ENCODE measurements around the gene NDUFB5. TPM values are rescaled to one million over a fixed set of nuclear protein-coding genes. Genes with fewer than 3 reads are reported as not detected.

The NDUFB5 gene
- polyA plus RNA-seq, 1 donor from 2014 or later, result 272 TPM

- Histone ChIP-seq H3K9ac (ENCODE audit: low read length) (no peak overlapping the region), H3K36me3 (ENCODE audit: insufficient read depth, low read length) (peaks cover 3% of the 10 kb centered on the region), H3F3A (ENCODE audit: insufficient read depth, low read length, poor library complexity, severe bottlenecking) (no peaks in the 10 kb centered on the region), H3K79me2 (replicated peaks; ENCODE audit: insufficient read depth, low read length) (no peaks in the 10 kb centered on the region), H3K9me2 (ENCODE audit: insufficient read depth, low read length) (no peaks in the 10 kb centered on the region), H3K27me3 (ENCODE audit: insufficient read depth, low read depth, low read length) (no peaks in the 10 kb centered on the region), H4K20me1 (ENCODE audit: insufficient read depth) (no peaks in the 10 kb centered on the region), H2AFZ (ENCODE audit: low read depth, low read length) (no peak overlapping the region), H3K27ac (ENCODE audit: low read length) (no peak overlapping the region), H3K9me3 (ENCODE audit: low read length) (no peaks in the 10 kb centered on the region), H3K4me3 (ENCODE audit: low read length) (no peak overlapping the region), H3K4me2 (ENCODE audit: low read length) (no peak overlapping the region)
- TF ChIP-seq TAF1 (IDR thresholded peaks at IDR 0.05; ENCODE audit: low read depth), result no peak
- TF ChIP-seq CTCF (IDR thresholded peaks at IDR 0.05; ENCODE audit: poor library complexity, severe bottlenecking), result no peak
These were observed 13.9 kb upstream of the NDUFB5 start for GRCh38 chr3:179590669-179591068.

GRCh38 chr3:179591313-179591712 lies 13.3 kb upstream of the NDUFB5 start:
- H2AFZ ChIP-seq (ENCODE audit: low read depth, low read length), result no peak overlapping the region
- no peaks in the 10 kb centered on the region for H3K27me3 ChIP-seq (ENCODE audit: insufficient read depth, low read depth, low read length)
- H3F3A ChIP-seq (ENCODE audit: insufficient read depth, low read length, poor library complexity, severe bottlenecking), result no peaks in the 10 kb centered on the region
- no peak overlapping the region for H3K4me3 ChIP-seq (ENCODE audit: low read length)
- H3K9me2 ChIP-seq (ENCODE audit: insufficient read depth, low read length), result no peaks in the 10 kb centered on the region
- no peak overlapping the region for H3K27ac ChIP-seq (ENCODE audit: low read length)
- TF ChIP-seq TAF1 (IDR thresholded peaks at IDR 0.05; ENCODE audit: low read depth) (no peak), EZH2 (IDR thresholded peaks at IDR 0.05; ENCODE audit: borderline replicate concordance, insufficient read depth, low read length, poor library complexity, severe bottlenecking) (no peak), REST (IDR thresholded peaks at IDR 0.05; ENCODE audit: borderline replicate concordance) (no peak)
- H3K9ac ChIP-seq (ENCODE audit: low read length), result no peak overlapping the region
- no peaks in the 10 kb centered on the region for H4K20me1 ChIP-seq (ENCODE audit: insufficient read depth)
- H3K9me3 ChIP-seq (ENCODE audit: low read length), result no peaks in the 10 kb centered on the region
- H3K4me2 ChIP-seq (ENCODE audit: low read length), result no peak overlapping the region
- peaks cover 3% of the 10 kb centered on the region for H3K36me3 ChIP-seq (ENCODE audit: insufficient read depth, low read length)
- no peaks in the 10 kb centered on the region for H3K79me2 ChIP-seq (replicated peaks; ENCODE audit: insufficient read depth, low read length)

GRCh38 chr3:179599531-179599930 lies 5.1 kb upstream of the NDUFB5 start:
- H2AFZ ChIP-seq (ENCODE audit: low read depth, low read length), result no peak overlapping the region
- H3K27me3 ChIP-seq (ENCODE audit: insufficient read depth, low read depth, low read length), result no peaks in the 10 kb centered on the region
- H3K9ac ChIP-seq (ENCODE audit: low read length), result no peak overlapping the region
- no peaks in the 10 kb centered on the region for H3K36me3 ChIP-seq (ENCODE audit: insufficient read depth, low read length)
- peaks cover 19% of the 10 kb centered on the region for H3K79me2 ChIP-seq (replicated peaks; ENCODE audit: insufficient read depth, low read length)
- H3K9me2 ChIP-seq (ENCODE audit: insufficient read depth, low read length), result no peaks in the 10 kb centered on the region
- H3K9me3 ChIP-seq (ENCODE audit: low read length), result no peaks in the 10 kb centered on the region
- TF ChIP-seq RAD21 (conservative IDR thresholded peaks at IDR 0.05) (no peak), SMC3 (conservative IDR thresholded peaks at IDR 0.05; ENCODE audit: poor library complexity) (no peak), MXI1 (conservative IDR thresholded peaks at IDR 0.05; ENCODE audit: poor library complexity, severe bottlenecking) (no peak), CTCF (IDR thresholded peaks at IDR 0.05; ENCODE audit: poor library complexity, severe bottlenecking) (no peak), EZH2 (IDR thresholded peaks at IDR 0.05; ENCODE audit: borderline replicate concordance, insufficient read depth, low read length, poor library complexity, severe bottlenecking) (no peak), EP300 (conservative IDR thresholded peaks at IDR 0.05; ENCODE audit: poor library complexity, severe bottlenecking) (no peak), REST (IDR thresholded peaks at IDR 0.05; ENCODE audit: borderline replicate concordance) (no peak), POLR2AphosphoS5 (IDR thresholded peaks at IDR 0.05) (no peak), TAF1 (IDR thresholded peaks at IDR 0.05; ENCODE audit: low read depth) (no peak)
- H3K27ac ChIP-seq (ENCODE audit: low read length), result no peak overlapping the region
- H4K20me1 ChIP-seq (ENCODE audit: insufficient read depth), result no peaks in the 10 kb centered on the region
- no peak overlapping the region for H3K4me2 ChIP-seq (ENCODE audit: low read length)
- H3F3A ChIP-seq (ENCODE audit: insufficient read depth, low read length, poor library complexity, severe bottlenecking), result no peaks in the 10 kb centered on the region
- H3K4me3 ChIP-seq (ENCODE audit: low read length), result no peak overlapping the region
